Activated CD4-positive, alpha-beta T cell treated with anti-CD3 and anti-CD28 coated beads, Interleukin-10, Interleukin-2, amounts not matched to agents 100 ng/mL and 50 ng/mL, durations not matched to agents 16 hours and 8 hours (primary cell): ENCODE results near the gene TEDC1.

Experiments used
- DNase-seq: peaks from one replicate; pipeline ENCODE4 v3.0.0-alpha.2; 2020

Gene TEDC1

DNA sequence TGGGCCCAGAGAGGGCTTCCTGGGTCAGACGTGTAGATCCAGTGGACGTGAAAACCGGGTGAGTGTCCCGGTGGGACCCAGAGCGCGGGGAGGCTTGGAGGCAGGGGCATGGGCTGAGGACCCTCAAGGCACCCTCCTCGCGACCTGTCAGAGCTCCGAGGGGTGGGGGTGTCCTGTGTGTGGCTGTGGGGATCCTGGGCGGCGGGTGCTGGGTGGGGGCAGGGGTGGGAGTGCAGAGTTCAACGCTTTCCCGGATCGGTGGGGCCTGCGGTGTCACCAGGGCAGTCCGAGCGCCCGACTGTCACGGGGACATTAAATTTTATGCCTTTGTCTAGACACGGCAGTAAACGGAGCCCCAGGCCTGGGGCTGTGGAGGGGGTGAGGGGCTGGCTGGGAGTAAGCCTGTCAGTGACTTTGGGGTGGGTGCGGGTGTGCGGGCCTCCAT, 36.4 kb downstream of the TEDC1 start:
- no peak for DNase-seq

- DNase-seq: peak; percentile 85
Observed at GRCh38 chr14:105527826-105528585, 37.0 kb downstream of the TEDC1 start.

DNA sequence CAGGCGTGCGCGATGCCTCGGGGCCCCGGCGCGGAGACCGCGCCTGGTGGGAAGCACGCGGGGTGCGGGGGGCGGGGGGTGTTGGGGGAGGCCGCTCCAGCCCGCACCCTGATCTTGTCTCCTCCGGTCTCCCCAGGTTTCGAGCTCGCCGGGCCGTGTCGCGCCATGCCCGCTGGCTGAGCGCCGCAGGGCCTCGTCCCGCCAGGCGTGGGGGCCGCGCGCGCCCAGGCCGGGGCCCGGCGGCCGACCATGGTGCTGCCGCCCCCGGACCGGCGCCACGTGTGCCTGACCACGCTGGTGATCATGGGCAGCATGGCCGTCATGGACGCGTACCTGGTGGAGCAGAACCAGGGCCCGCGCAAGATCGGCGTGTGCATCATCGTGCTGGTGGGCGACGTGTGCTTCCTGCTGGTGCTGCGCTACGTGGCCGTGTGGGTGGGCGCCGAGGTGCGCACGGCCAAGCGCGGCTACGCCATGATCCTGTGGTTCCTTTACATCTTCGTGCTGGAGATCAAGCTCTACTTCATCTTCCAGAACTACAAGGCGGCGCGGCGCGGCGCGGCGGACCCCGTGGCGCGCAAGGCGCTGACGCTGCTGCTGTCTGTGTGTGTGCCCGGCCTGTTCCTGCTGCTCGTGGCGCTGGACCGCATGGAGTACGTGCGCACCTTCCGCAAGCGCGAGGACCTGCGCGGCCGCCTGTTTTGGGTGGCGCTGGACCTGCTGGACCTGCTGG, 37.7 kb downstream of the TEDC1 start:
- no peak for DNase-seq

DNA sequence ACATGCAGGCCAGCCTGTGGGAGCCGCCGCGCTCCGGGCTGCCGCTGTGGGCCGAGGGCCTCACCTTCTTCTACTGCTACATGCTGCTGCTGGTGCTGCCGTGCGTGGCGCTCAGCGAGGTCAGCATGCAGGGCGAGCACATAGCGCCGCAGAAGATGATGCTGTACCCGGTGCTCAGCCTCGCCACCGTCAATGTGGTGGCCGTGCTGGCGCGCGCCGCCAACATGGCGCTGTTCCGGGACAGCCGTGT, 38.2 kb downstream of the TEDC1 start:
- no peak for DNase-seq

GRCh38 chr14:105529569-105530284, 38.7 kb downstream of the TEDC1 start:
- DNase-seq: no peak

- DNase-seq: no peak
Observed at GRCh38 chr14:105530285-105531087, 39.4 kb downstream of the TEDC1 start.

DNA sequence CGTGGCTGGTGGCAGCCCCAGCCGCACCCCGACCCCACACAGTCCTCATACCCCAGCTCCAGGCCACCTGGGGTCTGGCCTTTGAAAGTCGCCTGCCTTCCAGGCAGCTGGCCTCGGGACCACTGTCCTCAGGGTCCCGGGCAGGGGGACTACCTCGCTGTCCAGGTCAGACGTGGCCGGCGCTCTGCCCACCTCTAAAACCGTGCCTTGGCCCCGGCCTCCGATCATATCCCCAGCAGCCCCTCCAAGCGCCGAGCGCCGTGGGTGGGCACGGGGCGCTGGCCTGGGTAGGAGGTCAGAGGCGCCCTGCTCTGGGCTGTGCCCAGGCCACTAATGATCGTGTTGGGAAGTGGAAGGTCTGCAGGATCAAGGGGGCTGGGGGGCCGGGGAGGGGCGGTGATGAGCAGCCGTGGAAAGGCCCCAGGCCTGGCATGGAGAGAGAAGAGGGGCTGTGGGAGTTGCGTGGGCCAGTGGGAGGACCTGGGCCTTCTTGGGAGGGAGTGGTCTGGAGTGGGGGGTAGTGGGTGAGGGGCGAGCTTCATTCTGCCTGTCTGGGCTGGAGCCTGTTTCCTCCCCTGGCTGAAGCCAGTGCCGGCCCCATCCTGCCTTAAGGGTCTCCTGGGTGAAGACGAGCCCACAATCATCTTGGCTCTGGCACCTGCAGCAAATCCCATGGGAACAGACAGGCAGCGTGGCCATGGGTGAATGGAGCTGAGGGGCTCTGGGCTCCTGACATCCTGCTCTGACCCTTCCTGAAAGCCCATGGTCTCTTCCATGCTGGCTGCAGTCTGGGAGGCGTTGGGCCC, 40.2 kb downstream of the TEDC1 start:
- no peak for DNase-seq

DNA sequence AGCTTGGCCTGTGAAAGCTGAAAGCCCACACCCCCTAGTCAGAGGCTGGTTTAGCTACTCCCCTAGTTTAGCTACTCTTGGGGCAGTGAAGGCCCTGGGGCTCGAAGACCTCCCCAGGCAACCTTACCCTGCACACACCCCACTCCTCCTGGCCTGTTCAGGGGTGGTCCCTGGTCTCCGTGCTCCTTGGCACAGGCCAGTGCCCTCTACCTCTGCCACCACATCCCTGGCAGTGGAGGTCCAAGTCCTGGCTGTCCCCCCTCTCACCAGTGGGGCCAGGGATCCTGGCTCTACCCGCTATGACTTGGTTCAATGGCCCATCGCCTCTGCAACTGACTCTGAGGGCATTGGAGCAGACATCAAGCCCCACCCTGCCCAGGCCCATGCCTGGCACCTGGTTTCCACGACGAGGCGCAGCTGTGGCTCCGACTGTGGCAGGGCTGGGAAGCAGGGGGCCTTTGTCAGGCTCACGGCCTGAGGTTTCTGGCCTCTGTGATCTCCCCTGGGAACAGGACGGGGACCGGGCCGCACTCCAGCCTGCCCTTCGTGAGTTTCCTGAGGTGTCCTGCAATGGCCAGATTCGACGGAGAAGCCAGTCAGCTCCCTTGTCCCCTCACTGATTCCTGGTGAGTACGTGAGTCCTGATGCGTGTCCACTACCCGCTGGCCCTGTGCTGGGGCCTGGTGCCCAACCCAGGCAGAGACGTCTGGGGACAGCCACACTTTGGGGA, 41.0 kb downstream of the TEDC1 start:
- DNase-seq: no peak

DNA sequence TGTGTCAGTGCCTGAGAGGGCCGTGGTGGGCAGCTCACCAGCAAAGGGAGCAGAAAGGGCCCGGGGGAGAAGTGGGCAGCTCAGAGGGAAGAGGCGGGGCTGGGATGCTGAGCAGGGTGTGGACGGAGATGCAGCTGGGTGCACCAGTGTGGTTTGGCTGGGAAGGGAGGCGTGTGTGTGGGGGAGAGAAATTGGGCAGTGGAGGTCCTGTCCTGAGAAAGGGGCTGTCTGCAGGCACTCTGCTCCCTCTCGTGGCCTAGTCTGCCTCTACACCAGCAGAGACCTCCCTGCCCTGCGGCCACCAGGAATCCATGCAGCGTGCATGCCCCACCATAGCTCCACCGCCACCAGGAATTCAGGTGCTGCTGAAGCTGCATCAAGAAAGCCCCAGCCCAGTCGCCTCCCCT, 41.7 kb downstream of the TEDC1 start:
- no peak for DNase-seq

GRCh38 chr14:105533391-105533790, 42.3 kb downstream of the TEDC1 start:
- DNase-seq: no peak

- no peak for DNase-seq
Observed at GRCh38 chr14:105533811-105534498, 42.9 kb downstream of the TEDC1 start.

DNA sequence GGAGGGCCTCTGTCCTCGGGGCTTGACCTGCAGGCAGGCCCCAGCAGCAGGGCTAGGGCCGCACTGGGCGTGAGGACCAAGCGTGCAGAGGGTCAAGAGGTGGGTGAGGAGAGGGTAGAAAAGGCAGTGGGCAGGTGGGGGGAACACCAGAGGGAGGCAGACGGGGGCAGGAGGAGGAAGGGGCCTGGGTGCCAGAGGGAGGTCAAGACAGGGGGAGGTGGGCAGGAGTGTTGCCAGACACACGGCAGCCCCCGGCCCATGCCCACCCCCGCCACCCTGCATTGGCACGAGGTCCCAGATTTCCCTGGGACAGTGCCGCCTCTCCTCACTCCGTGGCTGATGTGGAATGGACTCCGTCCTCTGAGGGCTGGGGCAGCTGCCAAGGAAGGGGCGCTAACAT, 43.5 kb downstream of the TEDC1 start:
- no peak for DNase-seq

- no peak for DNase-seq
Observed at GRCh38 chr14:105536051-105536450, 45.0 kb downstream of the TEDC1 start.

- no peak for DNase-seq
Observed at GRCh38 chr14:105536691-105537579, 45.9 kb downstream of the TEDC1 start.

DNA sequence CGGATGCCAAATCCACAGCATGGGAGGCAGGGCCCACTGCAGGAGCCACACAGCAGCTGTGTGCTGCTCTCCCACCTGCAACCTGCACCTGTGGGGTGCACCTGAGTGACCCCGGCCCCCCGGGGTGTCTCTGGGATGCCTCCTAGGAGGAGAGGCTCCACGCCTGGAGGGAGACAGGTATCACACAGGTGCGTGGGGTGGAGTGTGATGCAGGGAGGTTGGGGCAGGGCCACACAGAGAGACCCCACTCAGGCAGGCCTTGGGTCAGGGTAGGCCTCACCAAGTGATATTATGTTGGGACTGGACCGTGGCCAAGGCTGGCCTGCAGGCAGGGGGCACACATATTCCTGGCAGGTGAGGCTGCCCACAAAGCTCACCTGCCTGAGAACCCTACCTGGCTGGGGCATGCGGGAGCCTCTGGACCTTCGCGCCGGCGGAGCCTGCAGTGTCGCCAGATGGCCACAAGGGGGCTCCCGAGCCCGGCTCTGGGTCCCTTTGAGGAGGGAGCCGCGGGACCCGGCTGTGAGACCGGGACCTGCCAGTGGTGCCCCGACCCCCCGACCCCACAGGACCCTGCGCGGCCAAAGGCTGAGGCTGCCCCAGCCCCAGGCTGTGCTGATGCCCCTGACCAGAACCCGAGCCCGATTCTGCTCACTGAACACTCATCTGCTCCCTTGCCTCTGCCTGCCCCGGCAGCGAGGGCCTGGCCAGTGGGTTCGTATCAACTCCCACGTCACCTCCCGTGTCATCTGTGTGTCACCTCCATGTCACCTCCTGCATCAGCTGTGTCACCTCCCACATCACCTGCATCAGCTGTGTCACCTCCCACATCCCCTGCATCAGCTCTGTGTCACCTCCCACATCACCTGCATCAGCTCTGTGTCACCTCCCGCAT, 46.8 kb downstream of the TEDC1 start:
- DNase-seq: peak; percentile 68

DNA sequence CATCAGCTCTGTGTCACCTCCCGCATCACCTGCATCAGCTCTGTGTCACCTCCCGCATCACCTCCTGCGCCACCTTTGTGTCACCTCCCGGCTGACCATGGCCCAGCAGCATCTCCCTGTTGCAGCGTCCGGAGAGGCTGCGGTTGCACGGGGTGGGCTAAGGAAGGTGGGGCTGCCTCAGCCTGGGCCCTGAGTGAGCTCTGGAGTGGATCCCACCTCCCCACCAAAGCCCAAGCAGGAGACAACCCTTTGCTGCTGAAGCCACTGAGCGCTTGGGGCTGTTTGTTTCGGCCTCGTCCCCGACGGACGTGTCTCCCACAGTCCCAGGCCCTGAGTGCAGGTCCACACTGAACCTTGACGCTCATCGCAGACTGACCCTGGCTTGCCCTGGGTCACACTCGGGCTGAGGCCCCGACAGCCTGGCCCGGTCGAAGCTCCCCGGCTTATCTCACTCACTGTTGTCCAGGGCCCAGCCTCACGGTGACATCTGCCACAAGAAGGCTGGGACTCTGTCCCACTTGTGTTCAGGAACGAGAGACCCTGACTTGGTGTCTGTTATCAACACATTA, 47.5 kb downstream of the TEDC1 start:
- no peak for DNase-seq

GRCh38 chr14:105540811-105541210, 49.8 kb downstream of the TEDC1 start:
- no peak for DNase-seq

DNA sequence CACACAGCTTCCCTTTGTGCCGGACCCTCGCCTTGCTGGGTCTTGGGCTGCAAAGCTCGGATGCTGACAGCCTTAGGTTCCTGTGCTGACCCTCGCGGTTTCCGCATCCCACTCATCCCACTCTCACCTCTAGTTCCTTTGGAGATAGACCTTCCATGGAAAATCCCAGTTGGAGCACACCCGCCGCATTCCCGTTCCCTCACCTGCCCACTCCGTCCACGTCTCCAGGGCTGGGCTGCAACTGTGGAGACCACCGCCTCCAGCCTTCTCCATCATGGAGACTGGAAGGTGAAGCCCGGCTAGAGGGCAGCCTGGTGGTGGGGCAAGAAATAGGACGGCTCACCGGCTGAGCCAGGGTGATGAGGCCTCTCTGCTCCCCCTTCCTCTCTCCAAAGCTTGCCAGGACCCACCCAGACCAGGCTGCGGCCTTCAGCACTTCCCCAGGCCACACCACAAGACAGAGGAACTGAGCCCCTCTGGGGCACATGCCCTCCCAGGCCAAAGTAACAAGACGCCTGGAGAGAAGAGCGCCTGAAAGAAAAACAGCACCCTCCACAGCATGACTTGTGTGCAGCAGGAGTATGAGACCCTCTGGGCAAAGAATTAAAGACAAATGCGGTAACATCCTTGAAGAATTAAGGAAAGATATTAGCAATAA, 50.3 kb downstream of the TEDC1 start:
- DNase-seq: no peak
